HUES64 (cell line): Measurements from ENCODE around the gene RAB13.

Experiments used
- H3K27ac ChIP-seq: 2 replicates; pipeline ENCODE4 v1.7.0; 2013; ENCODE audit warnings: low read depth, low read length, inconsistent platforms
- H3K27me3 ChIP-seq: 2 replicates; pipeline ENCODE4 v1.6.1; 2013; ENCODE audit warnings: mild to moderate bottlenecking, low read length; ENCODE audit not compliant: insufficient read depth
- H3K36me3 ChIP-seq: 2 replicates; pipeline ENCODE4 v1.6.1; 2013; ENCODE audit warnings: mild to moderate bottlenecking, low read length; ENCODE audit not compliant: insufficient read depth
- H3K4me1 ChIP-seq: 2 replicates; pipeline ENCODE4 v1.6.1; 2013; ENCODE audit warnings: mild to moderate bottlenecking, low read length, moderate library complexity; ENCODE audit not compliant: insufficient read depth
- H3K4me3 ChIP-seq: 2 replicates; pipeline ENCODE4 v1.5.1; 2013; ENCODE audit warnings: mild to moderate bottlenecking, low read length, moderate library complexity
- H3K9ac ChIP-seq: 2 replicates; pipeline ENCODE4 v1.6.1; 2013; ENCODE audit warnings: mild to moderate bottlenecking, low read depth, low read length
- H3K9me3 ChIP-seq: 2 replicates; pipeline ENCODE4 v1.6.1; 2013; ENCODE audit warnings: low read depth, low read length; ENCODE audit not compliant: insufficient read depth
- WGBS: fragments of 150-250, 120-280 bp; methylation state at CpG from one replicate; pipeline ENCODE4 v1.1.7; 2013; ENCODE audit warnings: missing lambda C conversion rate; 5-methylcytosine and 5-hydroxymethylcytosine counted together

RAB13 gene

GRCh38 chr1:153953859-153954365, 32.2 kb downstream of the RAB13 start:
- no peaks in the 10 kb centered on the region for H3K27me3 ChIP-seq
- 92% methylated on average over 4 of the region's 4 CpGs for WGBS
- peaks cover 9% of the 10 kb centered on the region; the same call in 1 of the 2 replicates for H3K4me1 ChIP-seq
- H3K9me3 ChIP-seq, result no peaks in the 10 kb centered on the region
- H3K36me3 ChIP-seq, result peaks cover 52% of the 10 kb centered on the region
- no peak overlapping the region for H3K27ac ChIP-seq
- H3K9ac ChIP-seq, result no peak overlapping the region
- H3K4me3 ChIP-seq, result no peak overlapping the region

- Histone ChIP-seq H3K36me3 (peaks cover 70% of the 10 kb centered on the region), H3K27ac (no peak overlapping the region), H3K9ac (no peak overlapping the region), H3K4me1 (peaks cover 2% of the 10 kb centered on the region; the same call in 1 of the 2 replicates), H3K27me3 (no peaks in the 10 kb centered on the region), H3K9me3 (no peaks in the 10 kb centered on the region), H3K4me3 (no peak overlapping the region)
- WGBS, result 95% methylated on average over 2 of the region's 2 CpGs
Observed at GRCh38 chr1:153951801-153952200, 34.3 kb downstream of the RAB13 start.

- H3K36me3 ChIP-seq, result peaks cover 70% of the 10 kb centered on the region
Observed at GRCh38 chr1:153951183-153951582, 35.0 kb downstream of the RAB13 start.

GRCh38 chr1:153946622-153947241, 39.4 kb downstream of the RAB13 start, which contains the start of gene DENND4B:
DENND4B (minus strand) TSS chr1:153946718; CDS start chr1:153944374, 2,344 bp downstream.
- H3K36me3 ChIP-seq, result peaks cover 55% of the 10 kb centered on the region
- no peaks in the 10 kb centered on the region; the same call in 1 of the 2 replicates for H3K4me1 ChIP-seq
- no peaks in the 10 kb centered on the region for H3K9me3 ChIP-seq
- H3K9ac ChIP-seq, result peak within 1 kb of the TSS; percentile 88
- no peaks in the 10 kb centered on the region for H3K27me3 ChIP-seq
- H3K4me3 ChIP-seq, result peak within 1 kb of the TSS; percentile 97
- H3K27ac ChIP-seq, result peak within 1 kb of the TSS; percentile 51
- WGBS, result 12% methylated on average over 28 of the region's 28 CpGs

More at GRCh38 chr1:153951183-153951582, 35.0 kb downstream of the RAB13 start:
- no peak overlapping the region for H3K4me3 ChIP-seq
- no peaks in the 10 kb centered on the region for H3K4me1 ChIP-seq
- 93% methylated on average over 11 of the region's 11 CpGs for WGBS
- H3K27me3 ChIP-seq, result no peaks in the 10 kb centered on the region
- no peaks in the 10 kb centered on the region for H3K9me3 ChIP-seq
- no peak overlapping the region for H3K9ac ChIP-seq
- no peak overlapping the region for H3K27ac ChIP-seq

- peak overlapping the region; percentile 88 for H3K9ac ChIP-seq
- H3K4me1 ChIP-seq, result no peaks in the 10 kb centered on the region; the same call in 1 of the 2 replicates
- peak overlapping the region; percentile 37 for H3K27ac ChIP-seq
- under 1% methylated on average over 95 of the region's 95 CpGs for WGBS
- H3K27me3 ChIP-seq, result no peaks in the 10 kb centered on the region
- no peaks in the 10 kb centered on the region for H3K9me3 ChIP-seq
- peak overlapping the region; percentile 97 for H3K4me3 ChIP-seq
- H3K36me3 ChIP-seq, result peaks cover 52% of the 10 kb centered on the region
Observed at GRCh38 chr1:153945795-153946621, 40.1 kb downstream of the RAB13 start.

GRCh38 chr1:153945131-153945794, 40.9 kb downstream of the RAB13 start:
- Histone ChIP-seq H3K27ac (peak overlapping the region; percentile 35; the same call in 1 of the 2 replicates), H3K9me3 (no peaks in the 10 kb centered on the region), H3K27me3 (no peaks in the 10 kb centered on the region), H3K4me3 (peak overlapping the region; percentile 97), H3K36me3 (peaks cover 52% of the 10 kb centered on the region), H3K4me1 (no peaks in the 10 kb centered on the region; the same call in 1 of the 2 replicates), H3K9ac (peak overlapping the region; percentile 88)
- 62% methylated on average over 12 of the region's 12 CpGs for WGBS

- WGBS, result 91% methylated on average over 3 of the region's 3 CpGs
- Histone ChIP-seq H3K9me3 (no peaks in the 10 kb centered on the region), H3K4me1 (no peaks in the 10 kb centered on the region; the same call in 1 of the 2 replicates), H3K36me3 (peaks cover 52% of the 10 kb centered on the region), H3K27ac (no peak overlapping the region), H3K27me3 (no peaks in the 10 kb centered on the region), H3K4me3 (peak overlapping the region; percentile 97; the same call in 1 of the 2 replicates), H3K9ac (no peak overlapping the region)
Observed at GRCh38 chr1:153944827-153945117, 41.4 kb downstream of the RAB13 start.

GRCh38 chr1:153944005-153944826, 41.9 kb downstream of the RAB13 start:
- no peak overlapping the region for H3K27ac ChIP-seq
- WGBS, result 95% methylated on average over 15 of the region's 15 CpGs

GRCh38 chr1:153942766-153943549, 43.2 kb downstream of the RAB13 start:
- WGBS, result 95% methylated on average over 9 of the region's 11 CpGs
- no peak overlapping the region for H3K9ac ChIP-seq
- no peaks in the 10 kb centered on the region; the same call in 1 of the 2 replicates for H3K4me1 ChIP-seq
- no peak overlapping the region for H3K4me3 ChIP-seq
- peaks cover 50% of the 10 kb centered on the region for H3K36me3 ChIP-seq
- no peaks in the 10 kb centered on the region for H3K27me3 ChIP-seq
- H3K27ac ChIP-seq, result no peak overlapping the region
- no peaks in the 10 kb centered on the region for H3K9me3 ChIP-seq

More at GRCh38 chr1:153944005-153944826, 41.9 kb downstream of the RAB13 start:
- no peak overlapping the region for H3K4me3 ChIP-seq
- peaks cover 56% of the 10 kb centered on the region for H3K36me3 ChIP-seq
- H3K9me3 ChIP-seq, result no peaks in the 10 kb centered on the region
- H3K4me1 ChIP-seq, result no peaks in the 10 kb centered on the region; the same call in 1 of the 2 replicates
- no peak overlapping the region for H3K9ac ChIP-seq
- H3K27me3 ChIP-seq, result no peaks in the 10 kb centered on the region
